GM18520 (cell line): ENCODE data around the gene TMEM219.

Source experiments
- ATAC-seq: cut with Tn5 transposase; IDR thresholded peaks from one replicate; pipeline ENCODE4 v1.9.1; 2021; ENCODE audit not compliant: unreplicated experiment

The TMEM219 gene

GRCh38 chr16:29994600-29995323, 32.9 kb downstream of the TMEM219 start:
- peak; percentile 5 for ATAC-seq

- ATAC-seq, result peak; percentile 26
These were observed 33.5 kb downstream of the TMEM219 start, which contains the start of gene HIRIP3 for GRCh38 chr16:29995324-29995910. Gene HIRIP3, minus strand, starts transcription at chr16:29995617. Its CDS starts 12 bp downstream, at chr16:29995605.

- ATAC-seq, result peak; percentile 94
These were observed 34.3 kb downstream of the TMEM219 start, which contains the start of gene INO80E for GRCh38 chr16:29995911-29996765. Gene INO80E, plus strand, starts transcription at chr16:29996241. Its CDS starts 70 bp downstream, at chr16:29996311.

GRCh38 chr16:29996766-29997250, 34.9 kb downstream of the TMEM219 start:
- no peak for ATAC-seq

- ATAC-seq, result no peak
These were observed 37.7 kb downstream of the TMEM219 start for GRCh38 chr16:29999605-30000004.

GRCh38 chr16:30000735-30001631, 39.1 kb downstream of the TMEM219 start:
- ATAC-seq, result no peak

- ATAC-seq, result no peak
These were observed 40.9 kb downstream of the TMEM219 start for GRCh38 chr16:30002614-30003346.

GRCh38 chr16:30003670-30004423, 42.0 kb downstream of the TMEM219 start:
- no peak for ATAC-seq

- no peak for ATAC-seq
These were observed 42.5 kb downstream of the TMEM219 start for GRCh38 chr16:30004424-30004776.

- ATAC-seq, result no peak
These were observed 42.9 kb downstream of the TMEM219 start for GRCh38 chr16:30004811-30005242.

- no peak for ATAC-seq
These were observed 43.6 kb downstream of the TMEM219 start for GRCh38 chr16:30005341-30006094.

- no peak for ATAC-seq
These were observed 44.2 kb downstream of the TMEM219 start for GRCh38 chr16:30006095-30006473.

GRCh38 chr16:30006659-30007377, 44.9 kb downstream of the TMEM219 start:
- no peak for ATAC-seq

GRCh38 chr16:30007378-30007895, 45.6 kb downstream of the TMEM219 start:
- no peak for ATAC-seq

GRCh38 chr16:30009085-30009862, 47.4 kb downstream of the TMEM219 start:
- ATAC-seq, result no peak

GRCh38 chr16:30009990-30010843, 48.3 kb downstream of the TMEM219 start:
- no peak for ATAC-seq
